GM19455 (cell line): ENCODE measurements around the gene OR1J4.

ENCODE experiments used
- ATAC-seq: cut with Tn5 transposase; IDR thresholded peaks from one replicate; pipeline ENCODE4 v1.9.1; 2021; ENCODE audit not compliant: unreplicated experiment

The OR1J4 gene

GRCh38 chr9:122567901-122568300, 49.0 kb downstream of the OR1J4 start:
- ATAC-seq, result no peak
